HepG2 (cell line): Measurements from ENCODE around the gene G6PD. TPM values are rescaled to one million over a fixed set of nuclear protein-coding genes. Genes with fewer than 3 reads are reported as not detected.

ENCODE experiments used
- AHDC1 ChIP-seq: sonication (generic); formaldehyde crosslinking; IDR thresholded peaks from 2 replicates; pipeline ENCODE4 v1.5.1; 2020; ENCODE audit warnings: mild to moderate bottlenecking, missing genetic modification reagents, borderline replicate concordance
- ATF2 ChIP-seq: sonication (generic); formaldehyde crosslinking; IDR thresholded peaks from 2 replicates; pipeline ENCODE4 v1.4.0; 2020; ENCODE audit warnings: missing genetic modification reagents
- E2F5 ChIP-seq: sonication (generic); formaldehyde crosslinking; conservative IDR thresholded peaks from 2 replicates; pipeline ENCODE4 v1.4.0; 2020; ENCODE audit warnings: missing genetic modification reagents
- FOXA3 ChIP-seq: IDR thresholded peaks from 2 replicates; pipeline ENCODE4 v1.6.1; 2016; ENCODE audit warnings: missing genetic modification reagents, missing compliant biosample characterization
- KAT8 ChIP-seq: IDR thresholded peaks from 2 replicates; pipeline ENCODE4 v1.6.1; 2016; ENCODE audit warnings: missing genetic modification reagents, missing compliant biosample characterization
- KDM5B ChIP-seq: sonication (generic); formaldehyde crosslinking; IDR thresholded peaks from 2 replicates; pipeline ENCODE4 v1.4.0; 2020; ENCODE audit warnings: missing genetic modification reagents, mild to moderate bottlenecking, borderline replicate concordance
- LCORL ChIP-seq, 2 experiments: fragments of 450-650 bp in 1 of 2; sonication (generic) in 1 of 2; formaldehyde crosslinking in 1 of 2; IDR thresholded peaks; 2 replicates each; pipeline versions ENCODE4 v1.5.0 to v1.6.1; 2017 to 2020; ENCODE audit warnings: antibody characterized with exemption in 1 of 2, missing genetic modification reagents in 1 of 2
- MAF1 ChIP-seq: sonication (generic); formaldehyde crosslinking; IDR thresholded peaks from 2 replicates; pipeline ENCODE4 v1.5.0; 2020; ENCODE audit warnings: missing genetic modification reagents, borderline replicate concordance
- MYC ChIP-seq: sonication (generic); formaldehyde crosslinking; IDR thresholded peaks from 2 replicates; pipeline ENCODE4 v1.9.0; 2021; ENCODE audit warnings: missing genetic modification reagents, borderline replicate concordance
- NCOA2 ChIP-seq: sonication (generic); formaldehyde crosslinking; IDR thresholded peaks from 2 replicates; pipeline ENCODE4 v1.8.0; 2022; ENCODE audit warnings: inconsistent platforms
- PAF1 ChIP-seq: IDR thresholded peaks from 2 replicates; pipeline ENCODE4 v1.6.1; 2016; ENCODE audit warnings: missing genetic modification reagents, missing compliant biosample characterization
- RFXANK ChIP-seq: IDR thresholded peaks from 2 replicates; pipeline ENCODE4 v1.6.1; 2016
- ZBTB38 ChIP-seq: sonication (generic); formaldehyde crosslinking; IDR thresholded peaks from 2 replicates; pipeline ENCODE4 v1.5.1; 2020; ENCODE audit warnings: mild to moderate bottlenecking, missing genetic modification reagents
- ZNF362 ChIP-seq: sonication (generic); formaldehyde crosslinking; IDR thresholded peaks from 2 replicates; pipeline ENCODE4 v1.4.0; 2020; ENCODE audit warnings: missing genetic modification reagents, mild to moderate bottlenecking, borderline replicate concordance
- ZNF878 ChIP-seq: sonication (generic); formaldehyde crosslinking; IDR thresholded peaks from 2 replicates; pipeline ENCODE4 v1.8.1; 2023; ENCODE audit warnings: mild to moderate bottlenecking, missing genetic modification reagents, moderate library complexity
- ZSCAN22 ChIP-seq: sonication (generic); formaldehyde crosslinking; IDR thresholded peaks from 2 replicates; pipeline ENCODE4 v1.4.0; 2020; ENCODE audit warnings: mild to moderate bottlenecking, missing genetic modification reagents
- ZXDC ChIP-seq: sonication (generic); formaldehyde crosslinking; IDR thresholded peaks from 2 replicates; pipeline ENCODE4 v1.5.0; 2020; ENCODE audit warnings: mild to moderate bottlenecking, missing genetic modification reagents
- polyA plus RNA-seq, 8 experiments: library from polyadenylated mRNA; depleted of rRNA in 3 of 8; stranded (reverse) in 7 of 8; unstranded in 1 of 8; fragments of >200 nt; fragmentation: Illumina TruSeq in 4 of 8; extraction: Trizol in 4 of 8; gene quantifications; 2 replicates each; pipeline versions ENCODE4 v1.2.1 to v1.2.3, GENCODE V29; 2011 to 2016; ENCODE audit warnings: low read depth in 4 of 8, missing spikeins in 1 of 8, mixed read lengths in 1 of 8; ENCODE audit not compliant: insufficient read depth in 1 of 8
- total RNA-seq, 5 experiments: library from RNA; depleted of rRNA; stranded (reverse); fragments of >200 nt; fragmentation: Illumina TruSeq; extraction: Trizol; gene quantifications; 2 replicates each; pipeline ENCODE4 v1.2.3, GENCODE V29; 2016; ENCODE audit warnings: low read depth in 1 of 5

G6PD gene
- total and polyA plus RNA-seq, 2 of the 13 experiments (the other 11 are each of a cell fraction or from before 2014, with no cell fraction given) = 18.8 to 28.8 TPM

GRCh38 chrX:154534526-154535322, 11.9 kb downstream of the G6PD start (continued):
- no peak for TF ChIP-seq AHDC1 (CRISPR knock-in tag)
- no peak for TF ChIP-seq LCORL (IDR thresholded peaks at IDR 0.05)
- TF ChIP-seq LCORL (CRISPR knock-in tag; IDR thresholded peaks at IDR 0.05) = 0 out of 2 replicates have a peak, but pooled peaks have one; percentile 17
- TF ChIP-seq FOXA3 (CRISPR knock-in tag) = 0 out of 2 replicates have a peak, but pooled peaks have one; percentile 35
- no peak for TF ChIP-seq ZNF362 (CRISPR knock-in tag)
- TF ChIP-seq MYC = no peak
- no peak for TF ChIP-seq ZXDC (CRISPR knock-in tag)
- no peak for TF ChIP-seq RFXANK (CRISPR knock-in tag)
- peak; percentile 36; the same call in 1 of the 2 replicates for TF ChIP-seq ATF2 (CRISPR knock-in tag)
- no peak for TF ChIP-seq NCOA2 (CRISPR knock-in tag)
- no peak for TF ChIP-seq KAT8
- TF ChIP-seq ZNF878 (CRISPR knock-in tag) = no peak
- TF ChIP-seq ZBTB38 (CRISPR knock-in tag) = peak; percentile 67
- peak; percentile 39; the same call in 1 of the 2 replicates for TF ChIP-seq KDM5B
- no peak for TF ChIP-seq PAF1 (CRISPR knock-in tag)
- no peak for TF ChIP-seq MAF1
- no peak for TF ChIP-seq ZSCAN22 (CRISPR knock-in tag)
- no peak for TF ChIP-seq E2F5 (CRISPR knock-in tag)
